ENCODE measurements around the gene PPCS. TPM values are rescaled to one million over a fixed set of nuclear protein-coding genes. Genes with fewer than 3 reads are reported as not detected.

PPCS gene
- total and polyA plus RNA-seq, 9 of the 15 experiments (the other 6 are each of a cell fraction or from before 2014, with no cell fraction given) = 7.9 to 34.6 (median 14.8) TPM

DNA sequence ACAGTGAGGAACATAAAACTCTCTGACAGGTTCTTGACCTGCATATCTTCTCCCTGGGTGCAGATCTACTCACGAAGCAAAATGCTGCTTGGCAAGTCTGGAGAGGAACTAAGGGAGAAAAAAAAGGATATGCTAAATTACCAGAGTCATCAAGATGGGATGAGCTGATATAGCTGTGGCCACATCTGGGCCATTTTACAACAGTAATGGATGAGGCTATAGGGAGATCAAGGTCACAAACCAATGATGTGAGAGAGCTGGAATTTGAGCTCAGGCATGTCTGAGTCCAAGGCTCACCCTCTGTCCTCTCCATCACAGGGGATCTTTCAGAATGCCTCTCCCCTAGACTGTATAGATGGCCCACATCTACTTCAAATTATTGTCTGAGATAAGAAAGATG lies 26.7 kb upstream of the PPCS start:
- POLR2A ChIA-PET = no interaction called here
- 7% methylated on average over 1 of the region's 1 CpG for WGBS (ENCODE audit: insufficient coverage, low coverage, missing lambda C conversion rate)

More for the DNA sequence above, 26.7 kb upstream of the PPCS start:
- H3K27ac ChIP-seq (ENCODE audit: extremely low read depth, low read depth, low read length) = no peak overlapping the region
- no peaks in the 10 kb centered on the region for H4K20me1 ChIP-seq (replicated peaks; ENCODE audit: control insufficient read depth, insufficient read depth, low read length)
- H3K9ac ChIP-seq (ENCODE audit: insufficient read depth in 1 of 2, low read depth in 2 of 2, low read length in 2 of 2) = no peak overlapping the region
- no peak overlapping the region for H3K4me3 ChIP-seq
- no peaks in the 10 kb centered on the region for H3K9me1 ChIP-seq (ENCODE audit: control insufficient read depth, insufficient read depth, low read length)
- no peaks in the 10 kb centered on the region for H3K9me3 ChIP-seq (replicated peaks; ENCODE audit: control insufficient read depth, insufficient read depth, low read depth, low read length)
- in situ Hi-C loops (cut with MboI) = no loop called here
- peaks cover 10 to 15% of the 10 kb centered on the region in 2 experiments; a peak in 4 of 5 replicates for H3K27me3 ChIP-seq (ENCODE audit: control insufficient read depth in 2 of 2, insufficient read depth in 2 of 2, low read length in 2 of 2)
- no peak overlapping the region for H3K4me2 ChIP-seq (ENCODE audit: insufficient read depth, low read length)
- H3K36me3 ChIP-seq (ENCODE audit: control insufficient read depth, insufficient read depth, low read length) = no peaks in the 10 kb centered on the region
- no peaks in the 10 kb centered on the region for H3K4me1 ChIP-seq (replicated peaks in 1 of 2; ENCODE audit: control insufficient read depth in 2 of 2, insufficient read depth in 2 of 2, low read length in 2 of 2)
- intact Hi-C loops (cut with micrococcal nuclease) = no loop called here
- FAIRE-seq (no peak), ATAC-seq (no peak), DNase-seq (ENCODE audit: extremely low read depth in 1 of 4, low spot score in 3 of 4) (no peak)
- BruUV-seq (replicated peaks) = no TSS peak
- CTCF ChIA-PET (ENCODE audit: low intra/inter-chr PET ratio) = no interaction called here
- no peaks in the 10 kb centered on the region for H3K79me2 ChIP-seq (ENCODE audit: control insufficient read depth, insufficient read depth, low read length)
- H2AFZ ChIP-seq (ENCODE audit: low read depth, low read length) = no peak overlapping the region
- TF ChIP-seq NR2F6 (CRISPR knock-in tag; IDR thresholded peaks at IDR 0.05) = no peak
- no peak for TF ChIP-seq RB1 (IDR thresholded peaks at IDR 0.05; ENCODE audit: low read depth)
- TF ChIP-seq MIER1 (IDR thresholded peaks at IDR 0.05; ENCODE audit: low read depth) = no peak
- TF ChIP-seq CHD7 (IDR thresholded peaks at IDR 0.05; ENCODE audit: low read depth, low read length) = no peak

Measured in K562 (cell line).